Stimulated activated CD4-positive, alpha-beta T cell treated with anti-CD3 and anti-CD28 coated beads, Interleukin-1b, Interleukin-23, amount 100 ng/mL, for 4 hours (primary cell): Measurements from ENCODE around the gene RPL14.
A peak's percentile ranks its signal among the peaks of the same experiment; 100 is the strongest.
"Not testable (repeated sequence)": the region's sequence is repeated elsewhere in the genome, so short reads cannot be mapped to it uniquely, and the experiment has no call there.

Experiments used
- DNase-seq, 2 donors: peaks; one replicate each; pipeline ENCODE4 v3.0.0-alpha.2; 2020; ENCODE audit warnings: low read depth in 2 of 2

RPL14 gene

GRCh38 chr3:40456940-40457823, at the start of gene RPL14:
RPL14 (plus strand) TSS chr3:40457339; CDS start chr3:40457472, 133 bp downstream.
- DNase-seq: peak; percentile 88 to 90

- no peak for DNase-seq
These were observed 49.5 kb upstream of the RPL14 start for GRCh38 chr3:40407611-40408010.

DNA sequence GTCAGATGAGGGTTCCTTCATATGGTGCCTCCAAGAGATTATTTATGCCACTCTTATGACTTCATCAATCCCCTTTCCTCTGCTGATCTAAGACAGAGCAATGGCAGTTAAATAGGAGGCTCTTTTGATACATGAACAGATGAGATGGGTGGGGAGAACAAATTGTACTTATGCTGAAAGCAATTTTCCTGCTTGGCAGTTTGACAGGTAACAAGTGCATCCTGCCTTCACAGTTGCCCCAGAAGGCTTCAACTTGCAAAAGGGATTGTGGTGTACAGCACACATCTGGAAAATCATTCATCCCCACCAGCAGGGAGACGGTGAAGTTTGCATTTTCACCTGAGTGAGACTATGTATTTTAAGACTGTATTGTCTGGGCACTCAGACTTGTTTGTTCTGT, 42.9 kb upstream of the RPL14 start:
- DNase-seq: no peak

- DNase-seq: no peak
These were observed 39.1 kb upstream of the RPL14 start for GRCh38 chr3:40417845-40418543.

- DNase-seq: no peak
These were observed 34.3 kb upstream of the RPL14 start for GRCh38 chr3:40422861-40423260.

GRCh38 chr3:40427045-40427669, 30.0 kb upstream of the RPL14 start:
- DNase-seq: no peak

GRCh38 chr3:40432793-40433192, 24.3 kb upstream of the RPL14 start:
- no peak for DNase-seq

DNA sequence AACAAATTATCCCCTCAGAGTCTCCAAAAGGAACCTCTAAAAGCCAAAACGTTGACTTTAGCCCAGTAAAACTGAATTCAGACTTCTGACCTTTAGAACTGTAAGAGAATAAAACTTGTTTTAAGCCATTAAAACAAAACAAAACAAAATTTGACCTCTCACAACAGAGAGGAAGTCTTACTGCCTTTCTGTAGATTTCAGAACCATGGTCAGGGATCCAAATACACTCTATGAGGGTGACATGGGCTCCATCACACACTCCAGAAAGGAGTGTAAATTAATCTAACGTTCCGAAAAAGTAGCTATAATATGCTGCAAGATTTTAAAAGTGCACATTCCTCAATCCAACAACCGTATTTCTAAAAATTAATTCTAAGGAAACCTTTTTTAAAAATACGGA, 19.2 kb upstream of the RPL14 start:
- DNase-seq: no peak

- no peak for DNase-seq
These were observed 12.1 kb upstream of the RPL14 start for GRCh38 chr3:40445062-40445461.

- DNase-seq: no peak
These were observed 11.3 kb upstream of the RPL14 start for GRCh38 chr3:40445880-40446279.

DNA sequence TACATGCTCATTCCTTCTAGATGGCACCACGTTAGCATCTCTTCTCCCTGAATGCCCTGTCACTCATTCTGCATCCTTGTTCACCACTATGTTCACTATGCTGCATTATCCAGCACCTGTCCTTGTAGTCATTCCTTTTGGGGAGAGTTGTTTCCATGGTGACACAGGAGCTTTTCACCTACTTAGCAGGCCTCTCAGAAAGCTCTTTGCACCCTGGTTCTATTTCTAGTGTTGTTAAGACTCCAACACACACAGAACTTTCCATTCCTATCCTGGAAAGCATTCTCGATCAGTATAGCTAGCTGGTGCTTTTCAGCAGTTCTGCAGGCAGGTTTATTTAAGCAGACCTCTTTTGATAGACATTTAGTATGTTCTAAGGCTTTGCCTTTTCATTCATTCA, 6.7 kb upstream of the RPL14 start:
- DNase-seq: no peak

DNA sequence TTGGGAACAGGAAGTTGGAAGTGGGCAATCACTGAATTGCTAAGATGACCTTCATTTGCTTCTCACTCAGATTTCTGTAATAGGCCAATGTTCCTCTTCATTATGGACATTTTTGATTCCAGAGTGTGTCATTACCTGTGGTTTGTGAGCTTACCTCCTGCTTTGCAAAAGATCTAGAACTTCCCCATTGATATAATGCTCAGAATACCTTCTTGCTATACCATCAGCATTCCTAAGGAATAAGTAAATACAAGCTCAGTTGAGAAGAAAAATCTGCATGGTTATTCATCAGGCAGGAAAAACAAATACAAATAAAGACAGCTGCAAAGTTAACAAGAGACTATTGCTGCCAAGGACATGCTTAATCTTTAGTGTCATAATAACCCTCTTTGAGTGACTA, 5.6 kb upstream of the RPL14 start:
- no peak for DNase-seq

DNA sequence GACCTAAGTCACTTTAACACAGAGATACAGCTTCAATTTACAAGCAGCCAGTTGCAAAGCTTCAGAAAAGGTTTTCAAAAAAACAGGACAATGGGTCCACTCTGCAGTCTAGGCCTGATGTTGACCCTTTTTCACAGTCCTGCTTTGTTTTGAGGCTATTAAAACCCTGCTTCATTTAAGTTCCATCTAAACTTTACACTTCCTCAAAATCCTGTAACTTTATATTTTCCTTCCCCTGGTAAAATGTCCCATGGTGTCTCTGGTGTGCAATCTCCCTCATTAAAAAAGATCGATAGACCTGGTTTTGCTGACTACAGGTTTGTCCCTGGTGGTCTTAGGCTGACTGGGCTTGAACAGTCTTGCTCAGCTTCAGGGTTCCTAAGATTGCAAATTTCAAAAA, 5.1 kb upstream of the RPL14 start:
- DNase-seq: no peak

DNA sequence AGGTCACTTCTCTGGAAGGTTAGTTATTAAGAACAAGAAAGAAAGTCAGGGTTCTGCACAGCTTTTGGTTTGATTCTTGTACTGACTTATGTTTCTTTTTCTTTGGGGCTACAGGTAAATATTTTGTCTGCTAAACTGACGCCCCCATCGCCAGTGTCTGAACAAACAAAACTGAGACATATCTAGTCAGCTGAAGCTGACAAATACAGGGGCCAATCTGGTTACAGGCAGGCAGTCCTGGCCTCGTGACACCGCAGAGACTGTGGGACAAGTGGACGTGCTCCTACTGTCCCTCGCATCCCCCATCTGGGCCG, 4.6 kb upstream of the RPL14 start:
- DNase-seq: no peak

GRCh38 chr3:40452876-40453730, 4.0 kb upstream of the RPL14 start:
- DNase-seq: peak; percentile 85 to 90

DNA sequence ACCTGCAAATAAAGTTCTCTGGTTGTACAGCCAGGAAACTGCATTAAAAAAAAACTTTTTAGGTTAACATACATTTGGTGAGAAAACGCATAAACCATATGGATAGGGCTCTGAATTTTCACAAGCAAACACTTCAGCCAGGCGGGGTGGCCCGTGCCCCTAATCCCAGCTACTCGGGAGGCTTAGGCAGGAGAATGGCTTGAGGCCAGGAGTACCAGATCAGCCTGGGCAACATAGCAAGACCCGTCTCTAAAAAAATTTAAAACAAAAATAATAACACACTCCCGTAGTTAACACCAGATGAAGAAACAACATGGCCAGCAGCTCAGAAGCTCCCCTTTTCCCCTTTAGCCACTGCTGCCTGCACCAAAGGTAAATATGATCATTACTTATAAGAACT, 3.2 kb upstream of the RPL14 start:
- DNase-seq: no peak

DNA sequence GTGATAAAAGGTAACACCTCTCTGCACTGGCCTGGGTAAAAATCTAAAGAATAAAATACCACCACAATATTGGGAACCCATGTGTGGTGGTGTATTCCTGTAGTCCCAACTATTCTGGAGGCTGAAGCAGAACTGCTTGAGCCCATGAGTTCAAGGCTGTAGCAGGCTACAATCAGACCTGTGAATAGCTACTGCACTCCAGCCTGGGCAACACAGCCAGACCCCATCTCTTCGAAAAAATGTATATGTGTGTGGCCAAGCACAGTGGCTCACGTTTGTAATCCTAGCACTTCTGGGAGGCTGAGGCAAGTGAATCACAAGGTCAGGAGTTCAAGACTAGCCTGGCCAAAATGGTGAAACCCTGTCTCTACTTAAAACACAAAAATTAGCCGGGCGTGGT, 1.8 kb upstream of the RPL14 start:
- DNase-seq: no peak

DNA sequence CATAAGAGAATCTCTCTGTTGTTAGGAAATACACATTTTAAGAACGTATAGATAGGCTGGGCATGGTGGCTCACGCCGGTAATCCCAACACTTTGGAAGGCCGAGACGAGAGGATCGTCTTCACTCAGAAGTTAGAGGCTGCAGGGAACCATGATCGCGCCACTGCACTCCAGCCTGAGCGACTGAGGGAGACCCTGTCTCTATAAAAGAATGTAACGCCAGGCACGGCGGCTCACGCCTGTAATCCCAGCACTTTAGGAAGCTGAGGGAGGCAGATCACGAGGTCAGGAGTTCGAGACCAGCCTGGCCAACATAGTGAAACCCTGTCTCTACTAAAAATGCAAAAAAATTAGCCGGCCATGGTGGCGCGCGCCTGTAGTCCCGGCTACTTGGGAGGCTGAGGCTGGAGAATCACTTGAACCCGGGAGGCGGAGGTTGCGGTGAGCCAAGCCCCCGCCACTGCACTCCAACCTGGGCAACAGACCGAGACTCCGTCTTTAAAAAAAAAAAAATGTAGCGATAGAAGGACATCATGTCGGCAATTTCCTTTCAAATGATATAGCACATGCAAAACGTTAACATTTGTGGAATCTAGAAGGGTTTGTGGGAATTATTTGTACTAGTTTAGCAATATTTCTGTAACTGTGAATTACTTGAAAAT, 730 bp upstream of the RPL14 start:
- DNase-seq: no peak

DNA sequence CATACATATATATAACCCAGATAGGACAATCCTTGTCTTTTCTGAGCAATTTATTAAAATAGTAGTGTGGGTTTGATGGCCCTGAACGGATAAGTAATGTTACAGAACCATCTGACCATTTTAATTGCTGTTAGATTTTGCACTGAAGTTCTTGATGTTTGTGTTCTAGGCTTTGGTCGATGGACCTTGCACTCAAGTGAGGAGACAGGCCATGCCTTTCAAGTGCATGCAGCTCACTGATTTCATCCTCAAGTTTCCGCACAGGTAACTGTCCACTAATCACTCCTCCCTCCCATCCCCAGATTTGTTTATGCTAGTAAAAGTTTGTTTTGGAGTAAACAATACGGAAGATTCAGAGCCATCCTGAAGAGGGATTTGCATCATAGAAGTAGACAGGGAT, 1.3 kb downstream of the RPL14 start:
- DNase-seq: no peak

DNA sequence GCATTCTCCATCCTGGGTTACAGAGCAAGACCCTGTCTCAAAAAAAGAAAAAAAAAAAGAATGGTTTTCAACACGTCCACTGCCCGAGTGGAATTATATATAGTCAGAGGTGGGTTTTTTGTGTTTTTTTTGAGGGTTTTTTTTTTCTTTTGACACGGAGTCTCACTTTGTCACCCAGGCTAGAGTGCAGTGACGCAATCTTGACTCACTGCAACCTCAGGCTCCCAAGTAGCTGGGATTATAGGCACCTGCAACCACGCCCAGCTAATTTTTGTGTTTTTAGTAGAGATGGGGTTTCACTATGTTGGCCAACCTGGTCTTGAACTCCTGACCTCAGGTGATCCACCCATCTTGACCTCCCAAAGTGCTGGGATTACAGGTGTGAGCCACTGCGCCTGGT, 3.3 kb downstream of the RPL14 start:
- DNase-seq: not testable (repeated sequence)

- DNase-seq: no peak
These were observed 4.0 kb downstream of the RPL14 start for GRCh38 chr3:40461161-40461560.
